Neutrophil (primary cell): ENCODE results near the gene PDE9A.

Experiments
- H3K27ac ChIP-seq: fragments of 200-600 bp; sonication (generic); 2 replicates; pipeline ENCODE4 v1.5.1; 2016; ENCODE audit warnings: mild to moderate bottlenecking, moderate library complexity
- H3K27me3 ChIP-seq: fragments of 200-600 bp; sonication (generic); 2 replicates; pipeline ENCODE4 v1.6.0; 2016; ENCODE audit warnings: mild to moderate bottlenecking
- H3K36me3 ChIP-seq: fragments of 200-600 bp; sonication (generic); 2 replicates; pipeline ENCODE4 v1.5.1; 2017
- H3K4me1 ChIP-seq, 2 experiments: fragments of 200-600 bp in 1 of 2; sonication (generic) in 1 of 2; 1 replicate in 1 of 2; 2 replicates in 1 of 2; pipeline versions ENCODE4 v1.5.1 to v1.6.1; 2013 to 2016; ENCODE audit warnings: low read depth in 1 of 2, low read length in 1 of 2, mild to moderate bottlenecking in 1 of 2, moderate library complexity in 1 of 2; ENCODE audit not compliant: control insufficient read depth in 1 of 2, insufficient read depth in 1 of 2
- H3K4me3 ChIP-seq, 2 experiments: fragments of 200-600 bp in 1 of 2; sonication (generic) in 1 of 2; 1 replicate in 1 of 2; 2 replicates in 1 of 2; pipeline ENCODE4 v1.5.1; 2013 to 2016; ENCODE audit warnings: low read depth in 1 of 2, low read length in 1 of 2, mild to moderate bottlenecking in 1 of 2, moderate library complexity in 1 of 2
- H3K9me3 ChIP-seq: fragments of 200-600 bp; sonication (generic); 2 replicates; pipeline ENCODE4 v1.5.1; 2016
- TF ChIP-seq, protein P1 (sequence below): fragments of 200-600 bp; sonication (generic); IDR thresholded peaks from 2 replicates; pipeline ENCODE4 v1.5.1; 2016; ENCODE audit warnings: antibody characterized with exemption

The PDE9A gene

DNA sequence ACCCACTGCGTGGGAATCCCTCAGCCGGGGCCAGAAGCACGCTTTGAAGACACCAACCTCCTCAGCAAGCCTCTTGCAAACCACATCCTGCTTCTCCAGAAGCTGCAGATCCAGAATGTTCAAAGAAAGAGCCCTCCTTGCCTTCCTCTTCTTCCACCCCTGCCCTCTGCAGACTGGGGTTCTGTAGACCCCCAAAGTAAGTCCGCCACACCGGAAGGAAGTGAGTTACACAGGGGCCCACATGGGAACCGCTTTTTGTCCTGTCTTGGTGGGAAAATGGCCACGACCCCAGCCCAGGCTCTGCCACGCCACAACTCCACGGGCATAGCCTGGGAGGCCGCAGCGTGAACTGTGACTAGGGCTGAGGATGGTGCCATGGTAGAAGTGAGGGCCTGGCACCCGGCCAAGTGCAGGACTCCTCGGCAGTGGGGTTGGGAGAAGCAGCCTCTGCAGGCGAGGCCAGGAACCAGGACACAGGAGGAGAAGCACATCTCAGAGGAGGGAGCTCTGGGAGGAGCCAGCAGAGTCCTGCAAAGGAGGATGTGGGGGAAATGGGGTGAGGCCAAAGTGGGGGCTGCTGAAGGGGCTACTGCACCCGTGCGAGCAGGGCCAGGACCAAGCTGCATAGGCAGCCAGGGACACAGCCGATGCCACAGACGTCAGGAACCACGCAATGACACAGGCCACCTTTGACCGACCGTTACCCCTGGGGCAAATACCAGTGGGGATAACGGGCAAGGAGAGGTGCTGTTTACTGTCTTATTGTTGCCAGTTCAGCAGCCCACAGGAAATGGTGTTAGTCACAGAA is 30.9 kb downstream of the PDE9A start:
- H3K27ac ChIP-seq, result no peak overlapping the region
- TF ChIP-seq, protein P1, sequence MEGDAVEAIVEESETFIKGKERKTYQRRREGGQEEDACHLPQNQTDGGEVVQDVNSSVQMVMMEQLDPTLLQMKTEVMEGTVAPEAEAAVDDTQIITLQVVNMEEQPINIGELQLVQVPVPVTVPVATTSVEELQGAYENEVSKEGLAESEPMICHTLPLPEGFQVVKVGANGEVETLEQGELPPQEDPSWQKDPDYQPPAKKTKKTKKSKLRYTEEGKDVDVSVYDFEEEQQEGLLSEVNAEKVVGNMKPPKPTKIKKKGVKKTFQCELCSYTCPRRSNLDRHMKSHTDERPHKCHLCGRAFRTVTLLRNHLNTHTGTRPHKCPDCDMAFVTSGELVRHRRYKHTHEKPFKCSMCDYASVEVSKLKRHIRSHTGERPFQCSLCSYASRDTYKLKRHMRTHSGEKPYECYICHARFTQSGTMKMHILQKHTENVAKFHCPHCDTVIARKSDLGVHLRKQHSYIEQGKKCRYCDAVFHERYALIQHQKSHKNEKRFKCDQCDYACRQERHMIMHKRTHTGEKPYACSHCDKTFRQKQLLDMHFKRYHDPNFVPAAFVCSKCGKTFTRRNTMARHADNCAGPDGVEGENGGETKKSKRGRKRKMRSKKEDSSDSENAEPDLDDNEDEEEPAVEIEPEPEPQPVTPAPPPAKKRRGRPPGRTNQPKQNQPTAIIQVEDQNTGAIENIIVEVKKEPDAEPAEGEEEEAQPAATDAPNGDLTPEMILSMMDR, result no peak
- H3K9me3 ChIP-seq, result no peaks in the 10 kb centered on the region
- peaks cover 49% of the 10 kb centered on the region for H3K27me3 ChIP-seq
- no peak overlapping the region for H3K4me3 ChIP-seq
- H3K36me3 ChIP-seq, result no peaks in the 10 kb centered on the region
- peaks cover 0 to 9% of the 10 kb centered on the region in 2 experiments for H3K4me1 ChIP-seq

DNA sequence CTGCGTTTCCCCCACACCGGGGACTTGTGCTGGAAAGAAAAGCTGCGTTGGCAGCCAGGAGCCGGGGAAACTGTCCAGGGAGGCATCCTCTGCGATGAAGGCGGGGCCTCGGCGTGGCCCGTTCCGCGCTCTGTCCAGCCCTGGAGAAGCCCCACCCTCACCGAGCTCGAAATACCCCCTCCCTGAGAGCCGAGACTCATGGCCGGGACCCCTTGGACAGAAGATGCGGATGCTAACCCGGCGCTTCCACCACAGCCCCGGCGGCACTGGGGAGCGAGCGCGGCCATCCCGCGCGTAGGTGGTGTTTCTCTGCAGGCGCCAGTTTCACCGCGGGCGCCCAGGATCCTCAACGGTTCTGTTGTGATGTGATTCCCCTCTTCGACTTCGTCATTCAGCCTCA is 31.6 kb downstream of the PDE9A start:
- Histone ChIP-seq H3K9me3 (no peaks in the 10 kb centered on the region), H3K36me3 (no peaks in the 10 kb centered on the region), H3K27me3 (peaks cover 42% of the 10 kb centered on the region), H3K27ac (no peak overlapping the region), H3K4me1 (peaks cover 0 to 9% of the 10 kb centered on the region in 2 experiments), H3K4me3 (no peak overlapping the region)
- TF ChIP-seq, protein P1, result no peak

- Histone ChIP-seq H3K4me1 (peaks cover 0 to under 1% of the 10 kb centered on the region in 2 experiments), H3K4me3 (no peak overlapping the region), H3K36me3 (no peaks in the 10 kb centered on the region), H3K27ac (no peak overlapping the region), H3K9me3 (no peaks in the 10 kb centered on the region), H3K27me3 (peaks cover 38% of the 10 kb centered on the region)
- TF ChIP-seq, protein P1, result no peak
Observed at GRCh38 chr21:42685954-42686500, 32.6 kb downstream of the PDE9A start.

DNA sequence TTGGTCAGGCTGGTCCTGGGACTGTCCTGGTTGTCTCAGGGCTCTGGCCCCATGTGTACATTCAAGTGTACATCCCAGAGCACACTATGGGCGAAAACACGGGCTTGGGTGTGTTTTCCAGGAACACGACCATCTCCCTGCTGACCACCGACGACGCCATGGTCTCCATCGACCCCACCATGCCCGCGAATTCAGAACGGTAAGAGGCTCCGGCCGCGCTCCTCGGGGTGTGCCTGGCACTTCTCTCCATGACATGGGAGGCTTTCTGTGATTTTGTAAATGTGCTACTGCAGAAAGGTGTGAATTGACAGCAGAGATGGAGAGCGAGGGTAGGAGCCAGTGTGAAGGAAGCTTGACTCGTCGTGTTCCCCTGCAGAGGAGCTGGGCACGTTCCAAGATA is 34.4 kb downstream of the PDE9A start:
- Histone ChIP-seq H3K4me1 (no peaks in the 10 kb centered on the region), H3K4me3 (no peak overlapping the region), H3K36me3 (no peaks in the 10 kb centered on the region), H3K9me3 (no peaks in the 10 kb centered on the region), H3K27me3 (peaks cover 38% of the 10 kb centered on the region), H3K27ac (no peak overlapping the region)
- TF ChIP-seq, protein P1, result no peak

- Histone ChIP-seq H3K36me3 (no peaks in the 10 kb centered on the region), H3K4me1 (no peaks in the 10 kb centered on the region), H3K27ac (no peak overlapping the region), H3K9me3 (no peaks in the 10 kb centered on the region), H3K27me3 (peaks cover 34% of the 10 kb centered on the region), H3K4me3 (no peak overlapping the region)
- TF ChIP-seq, protein P1, result no peak
Observed at GRCh38 chr21:42688226-42688840, 34.9 kb downstream of the PDE9A start.
